GM12864 (cell line): ENCODE measurements around the gene CHI3L1.

ENCODE experiments used
- DNase-seq: peaks from one replicate; pipeline ENCODE4 v3.0.0-alpha.2; 2011; ENCODE audit warnings: low read depth
- H3K4me3 ChIP-seq: 2 replicates; pipeline ENCODE4 v1.5.1; 2011; ENCODE audit warnings: mild to moderate bottlenecking, low read depth, low read length, control low read depth
- CTCF ChIP-seq: IDR thresholded peaks from 2 replicates; pipeline ENCODE4 v1.5.1; 2011; ENCODE audit warnings: low read depth, mild to moderate bottlenecking, moderate library complexity, low read length, control low read depth, inconsistent platforms; ENCODE audit errors: missing control alignments

CHI3L1 gene

GRCh38 chr1:203142124-203142523 lies 44.4 kb downstream of the CHI3L1 start:
- H3K4me3 ChIP-seq: no peak overlapping the region
- no peak for DNase-seq
- no peak for TF ChIP-seq CTCF

DNA sequence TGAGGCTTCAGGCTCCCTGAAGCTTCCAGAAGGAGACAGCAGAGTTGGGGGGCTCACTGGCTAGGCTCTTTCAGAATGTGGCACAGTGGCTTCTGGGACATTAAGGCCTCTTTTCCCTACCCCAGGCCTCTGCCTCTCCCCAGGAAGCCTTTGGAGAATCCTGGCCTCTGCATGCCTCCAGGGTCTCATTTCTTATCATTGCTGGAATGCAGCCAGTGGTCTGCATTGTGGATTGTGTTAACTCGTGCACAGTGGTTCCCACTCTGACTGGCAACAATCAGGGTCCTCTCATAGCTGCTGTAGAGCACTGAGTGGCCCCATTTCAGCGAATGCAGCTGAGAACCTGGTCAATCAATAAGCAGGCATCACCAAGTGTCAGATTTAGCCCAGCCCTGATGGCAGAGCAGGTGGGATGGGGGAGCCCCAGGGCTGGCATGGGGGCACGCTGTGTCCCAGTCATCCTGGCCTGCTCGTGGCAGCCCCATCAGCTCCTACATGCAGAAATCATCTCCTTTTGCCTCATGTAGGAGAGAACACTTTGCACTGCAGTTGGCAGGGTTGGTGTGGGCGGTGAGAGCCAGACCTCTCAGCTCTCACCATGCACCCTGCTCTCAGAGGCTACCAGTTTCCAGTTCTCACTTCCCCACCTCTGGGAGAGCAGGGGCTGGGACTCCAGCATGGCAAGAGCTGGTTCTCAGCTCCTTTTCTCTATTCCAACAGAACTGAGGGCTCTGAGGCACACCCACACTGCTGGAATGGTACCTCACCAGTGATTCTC lies 45.6 kb downstream of the CHI3L1 start:
- TF ChIP-seq CTCF: no peak
- no peak for DNase-seq
- no peak overlapping the region for H3K4me3 ChIP-seq

DNA sequence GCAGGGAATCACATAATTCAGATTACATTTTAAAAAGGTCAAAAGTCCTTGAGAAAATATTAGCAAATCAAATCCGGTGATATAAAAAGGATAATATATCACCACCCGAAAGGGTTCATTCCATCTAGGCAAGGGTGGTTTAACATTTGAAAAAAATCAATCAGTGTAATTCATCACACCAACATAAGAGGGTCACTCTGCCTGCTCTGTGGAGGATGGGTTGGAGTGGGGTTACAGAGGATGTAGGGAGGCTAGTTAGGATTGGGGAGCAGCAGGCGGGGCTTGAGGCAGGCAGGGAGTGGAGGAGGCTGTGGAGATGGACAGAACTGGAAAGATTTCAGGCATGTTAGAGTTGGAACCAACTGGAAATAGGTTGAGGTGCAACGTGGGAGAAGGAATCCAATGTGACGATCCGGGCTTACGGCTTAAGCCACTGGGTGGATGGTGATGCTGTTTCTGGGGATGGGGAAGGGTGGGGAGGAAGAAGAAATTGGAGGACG lies 46.5 kb downstream of the CHI3L1 start:
- no peak overlapping the region for H3K4me3 ChIP-seq
- DNase-seq: no peak
- TF ChIP-seq CTCF: no peak

- TF ChIP-seq CTCF: no peak
- DNase-seq: no peak
- H3K4me3 ChIP-seq: no peak overlapping the region
These were observed 48.4 kb downstream of the CHI3L1 start for GRCh38 chr1:203138066-203138465.

GRCh38 chr1:203137324-203137723 lies 49.2 kb downstream of the CHI3L1 start:
- no peak for DNase-seq
- no peak for TF ChIP-seq CTCF
- no peak overlapping the region for H3K4me3 ChIP-seq

- peak; percentile 22 for TF ChIP-seq CTCF
- no peak overlapping the region for H3K4me3 ChIP-seq
- no peak for DNase-seq
These were observed 50.0 kb downstream of the CHI3L1 start for GRCh38 chr1:203136409-203137042.
